Large intestine (tissue), 3 donors: ENCODE results near the gene GRM7. TPM values are rescaled to one million over a fixed set of nuclear protein-coding genes. Genes with fewer than 3 reads are reported as not detected.

ENCODE experiments used
- DNase-seq, 2 donors: peaks; one replicate each; pipeline versions ENCODE4 v3.0.0 to v3.0.0-alpha.2; 2013
- H3K27ac ChIP-seq: one replicate; pipeline ENCODE4 v1.5.1; 2013; ENCODE audit warnings: low read length
- H3K27me3 ChIP-seq: 2 replicates; pipeline ENCODE4 v1.6.1; 2013; ENCODE audit warnings: low read length; ENCODE audit not compliant: control insufficient read depth, insufficient read depth
- H3K36me3 ChIP-seq: 2 replicates; pipeline ENCODE4 v1.6.1; 2013; ENCODE audit warnings: low read length; ENCODE audit not compliant: control insufficient read depth, insufficient read depth
- H3K4me1 ChIP-seq: one replicate; pipeline ENCODE4 v1.6.1; 2013; ENCODE audit warnings: low read length; ENCODE audit not compliant: control insufficient read depth, insufficient read depth
- H3K4me3 ChIP-seq: one replicate; pipeline ENCODE4 v1.5.1; 2013; ENCODE audit warnings: low read length
- H3K9me3 ChIP-seq: one replicate; pipeline ENCODE4 v1.6.1; 2013; ENCODE audit warnings: mild to moderate bottlenecking, low read depth, low read length, moderate library complexity; ENCODE audit not compliant: control insufficient read depth
- WGBS: methylation state at CpG from one replicate; pipeline ENCODE4 v1.1.5; 2013; ENCODE audit warnings: low lambda C conversion rate; ENCODE audit not compliant: insufficient coverage; 5-methylcytosine and 5-hydroxymethylcytosine counted together
- polyA plus RNA-seq: library from polyadenylated mRNA; unstranded; fragments of 120-200 nt; gene quantifications from one replicate; pipeline ENCODE4 v1.2.1, GENCODE V29; 2013

GRM7 gene
- polyA plus RNA-seq, 1 donor, result 0.36 TPM

- H3K27me3 ChIP-seq, result no peaks in the 10 kb centered on the region
- no peak for DNase-seq
- no peak overlapping the region for H3K27ac ChIP-seq
- H3K36me3 ChIP-seq, result no peaks in the 10 kb centered on the region
- WGBS, result no CpG with 5 or more reads among the region's 1 CpG
- H3K9me3 ChIP-seq, result no peaks in the 10 kb centered on the region
- no peaks in the 10 kb centered on the region for H3K4me1 ChIP-seq
- H3K4me3 ChIP-seq, result no peak overlapping the region
These were observed 245.7 kb downstream of the GRM7 start for GRCh38 chr3:7106635-7107034.

DNA sequence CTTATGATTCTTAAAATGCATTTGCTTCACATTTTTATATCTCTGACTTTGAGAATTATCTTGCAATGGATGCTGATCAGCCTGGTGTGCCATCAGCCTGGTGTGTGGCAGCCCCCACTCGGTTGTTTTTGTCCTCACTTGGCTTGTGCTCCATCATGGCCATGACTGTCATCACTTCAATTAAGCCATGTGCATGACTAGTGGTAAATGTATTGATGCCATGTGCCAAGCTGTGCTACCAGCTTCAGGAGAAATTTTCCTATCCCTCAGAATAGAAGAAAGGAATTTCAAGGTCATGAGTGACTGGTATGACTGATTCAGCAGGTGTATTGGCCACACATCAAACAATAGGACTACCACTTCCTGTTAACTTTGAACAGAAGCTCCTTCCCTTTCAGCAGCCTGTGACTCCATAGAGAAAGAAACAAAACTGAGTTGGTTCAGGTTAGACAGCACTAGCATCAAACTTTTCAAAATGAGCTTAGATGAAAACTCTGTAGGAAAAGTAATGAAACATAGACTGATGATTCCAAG, 251.7 kb downstream of the GRM7 start:
- H3K36me3 ChIP-seq, result no peaks in the 10 kb centered on the region
- H3K4me3 ChIP-seq, result no peak overlapping the region
- H3K27me3 ChIP-seq, result no peaks in the 10 kb centered on the region
- no peak for DNase-seq
- no peaks in the 10 kb centered on the region for H3K4me1 ChIP-seq
- WGBS, result no CpG with 5 or more reads among the region's 1 CpG
- H3K27ac ChIP-seq, result no peak overlapping the region
- no peaks in the 10 kb centered on the region for H3K9me3 ChIP-seq

GRCh38 chr3:7144697-7145308, 283.9 kb downstream of the GRM7 start:
- DNase-seq, result no peak
- Histone ChIP-seq H3K27ac (no peak overlapping the region), H3K9me3 (no peaks in the 10 kb centered on the region), H3K4me1 (no peaks in the 10 kb centered on the region), H3K4me3 (no peak overlapping the region), H3K27me3 (no peaks in the 10 kb centered on the region), H3K36me3 (no peaks in the 10 kb centered on the region)
- WGBS, result 33% methylated on average over 3 of the region's 8 CpGs

DNA sequence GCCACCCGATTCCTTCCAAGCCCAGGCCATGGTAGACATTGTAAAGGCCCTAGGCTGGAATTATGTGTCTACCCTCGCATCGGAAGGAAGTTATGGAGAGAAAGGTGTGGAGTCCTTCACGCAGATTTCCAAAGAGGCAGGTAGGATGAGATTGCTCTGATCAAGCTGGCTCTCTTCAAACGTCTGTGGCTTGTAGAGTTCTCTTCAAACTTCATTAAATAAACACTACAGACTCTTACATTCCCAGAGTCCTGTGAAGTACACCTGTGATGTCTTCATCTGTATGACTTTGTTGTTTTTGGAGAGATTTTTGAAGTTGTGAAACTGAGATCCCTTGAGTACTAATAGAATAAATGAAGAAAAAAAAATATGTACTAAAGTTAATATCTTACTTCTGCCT, 285.6 kb downstream of the GRM7 start:
- H3K27ac ChIP-seq, result no peak overlapping the region
- no peaks in the 10 kb centered on the region for H3K9me3 ChIP-seq
- H3K27me3 ChIP-seq, result no peaks in the 10 kb centered on the region
- H3K4me3 ChIP-seq, result no peak overlapping the region
- no peak for DNase-seq
- no peaks in the 10 kb centered on the region for H3K36me3 ChIP-seq
- no peaks in the 10 kb centered on the region for H3K4me1 ChIP-seq
- no CpG with 5 or more reads among the region's 5 CpGs for WGBS

DNA sequence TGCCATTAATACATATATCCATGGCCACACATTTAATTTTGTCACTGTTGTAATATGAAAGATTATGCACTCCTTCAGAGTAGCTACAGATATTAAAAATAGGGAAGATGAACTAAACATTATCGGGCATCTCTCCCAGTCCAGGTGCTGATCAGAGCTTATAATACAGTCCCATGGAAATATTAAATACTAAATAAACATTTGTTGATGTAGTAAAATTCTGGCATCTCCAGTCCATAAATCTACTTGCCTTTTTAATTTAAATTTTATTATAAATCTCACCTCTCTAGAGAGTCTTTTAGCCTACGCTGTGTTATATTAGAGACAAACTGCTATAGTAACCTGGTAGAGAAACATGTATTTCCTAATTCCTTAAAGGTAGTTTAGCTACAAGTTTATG, 297.6 kb downstream of the GRM7 start:
- 100% methylated on average over 2 of the region's 2 CpGs for WGBS
- Histone ChIP-seq H3K4me1 (no peaks in the 10 kb centered on the region), H3K27ac (no peak overlapping the region), H3K36me3 (no peaks in the 10 kb centered on the region), H3K27me3 (no peaks in the 10 kb centered on the region), H3K9me3 (no peaks in the 10 kb centered on the region), H3K4me3 (no peak overlapping the region)
- DNase-seq, result no peak

DNA sequence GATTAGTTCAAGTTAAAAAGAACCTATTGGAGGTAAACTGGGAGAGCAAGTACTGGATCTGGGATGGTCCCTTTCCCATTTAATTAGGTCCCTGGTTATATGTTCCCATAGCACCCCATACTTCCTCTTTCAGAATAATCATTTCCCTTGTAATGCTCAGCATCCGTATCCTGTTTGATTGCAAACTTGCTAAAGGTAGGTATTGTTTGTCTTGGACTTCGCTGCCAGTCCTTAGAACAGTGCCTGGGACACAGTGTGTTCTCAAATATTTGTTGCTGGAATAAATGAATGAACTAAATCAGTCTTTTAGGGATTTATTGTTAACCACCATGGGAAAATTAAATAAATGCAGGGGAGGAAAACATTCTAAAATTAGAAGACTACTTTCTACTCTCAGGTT, 299.8 kb downstream of the GRM7 start:
- DNase-seq, result no peak
- no peak overlapping the region for H3K4me3 ChIP-seq
- no peak overlapping the region for H3K27ac ChIP-seq
- no peaks in the 10 kb centered on the region for H3K36me3 ChIP-seq
- WGBS, result no CpG with 5 or more reads among the region's 2 CpGs
- no peaks in the 10 kb centered on the region for H3K9me3 ChIP-seq
- no peaks in the 10 kb centered on the region for H3K4me1 ChIP-seq
- H3K27me3 ChIP-seq, result no peaks in the 10 kb centered on the region

DNA sequence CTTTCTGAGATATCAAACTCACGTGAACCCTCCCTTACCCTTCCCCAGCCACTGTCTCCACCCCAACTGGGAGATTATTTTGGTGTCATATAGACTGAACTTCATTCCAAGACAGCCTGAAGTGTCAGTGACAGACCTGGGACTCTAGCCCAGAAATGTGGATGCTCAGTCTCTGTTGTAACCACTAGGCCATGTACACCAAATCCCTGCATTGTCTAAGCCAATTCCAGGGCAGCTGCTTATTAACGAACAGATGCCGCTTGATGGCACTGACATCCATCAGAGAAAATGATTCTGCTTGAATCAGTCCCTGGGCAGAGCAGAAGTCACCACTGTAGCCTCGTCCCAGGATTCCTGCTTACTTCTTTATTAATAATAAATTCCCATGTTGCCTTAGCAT, 305.5 kb downstream of the GRM7 start:
- Histone ChIP-seq H3K4me3 (no peak overlapping the region), H3K27me3 (no peaks in the 10 kb centered on the region), H3K36me3 (no peaks in the 10 kb centered on the region), H3K27ac (no peak overlapping the region), H3K9me3 (no peaks in the 10 kb centered on the region), H3K4me1 (no peaks in the 10 kb centered on the region)
- WGBS, result 100% methylated on average over 1 of the region's 4 CpGs
- no peak for DNase-seq

DNA sequence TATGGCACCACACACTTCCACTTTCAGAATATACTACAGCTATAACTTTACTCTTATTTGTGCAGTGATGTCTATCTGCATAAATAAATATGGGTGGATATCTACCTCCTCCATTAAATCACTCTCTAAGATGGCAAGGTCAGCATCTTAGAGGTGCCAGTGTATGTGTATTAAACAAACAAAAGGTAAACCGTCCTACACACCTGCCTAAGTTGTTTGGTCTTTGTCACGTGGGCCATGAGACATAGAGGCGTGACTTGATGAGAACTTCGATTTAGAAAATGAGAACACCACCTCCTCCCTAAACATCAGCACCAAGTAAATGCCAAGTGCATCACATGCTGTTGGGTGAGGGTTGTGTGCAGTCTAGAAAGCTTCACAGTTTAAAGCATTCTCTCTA, 310.6 kb downstream of the GRM7 start:
- Histone ChIP-seq H3K27ac (no peak overlapping the region), H3K36me3 (no peaks in the 10 kb centered on the region), H3K4me3 (no peak overlapping the region), H3K4me1 (no peaks in the 10 kb centered on the region), H3K9me3 (no peaks in the 10 kb centered on the region), H3K27me3 (no peaks in the 10 kb centered on the region)
- DNase-seq, result no peak
- no CpG with 5 or more reads among the region's 4 CpGs for WGBS

GRCh38 chr3:7172996-7173395, 312.1 kb downstream of the GRM7 start:
- H3K9me3 ChIP-seq, result no peaks in the 10 kb centered on the region
- no peaks in the 10 kb centered on the region for H3K27me3 ChIP-seq
- no peaks in the 10 kb centered on the region for H3K4me1 ChIP-seq
- 42% methylated on average over 2 of the region's 4 CpGs for WGBS
- no peak for DNase-seq
- H3K4me3 ChIP-seq, result no peak overlapping the region
- H3K27ac ChIP-seq, result no peak overlapping the region
- H3K36me3 ChIP-seq, result no peaks in the 10 kb centered on the region

GRCh38 chr3:7188551-7188950, 327.6 kb downstream of the GRM7 start:
- Histone ChIP-seq H3K9me3 (no peaks in the 10 kb centered on the region), H3K27ac (no peak overlapping the region), H3K4me3 (no peak overlapping the region), H3K4me1 (no peaks in the 10 kb centered on the region), H3K36me3 (no peaks in the 10 kb centered on the region), H3K27me3 (no peaks in the 10 kb centered on the region)
- 80% methylated on average over 1 of the region's 1 CpG for WGBS
- DNase-seq, result no peak

GRCh38 chr3:7190095-7190494, 329.2 kb downstream of the GRM7 start:
- WGBS, result no CpG with 5 or more reads among the region's 4 CpGs
- Histone ChIP-seq H3K27ac (no peak overlapping the region), H3K4me3 (no peak overlapping the region), H3K27me3 (no peaks in the 10 kb centered on the region), H3K36me3 (no peaks in the 10 kb centered on the region), H3K4me1 (no peaks in the 10 kb centered on the region), H3K9me3 (no peaks in the 10 kb centered on the region)
- DNase-seq, result no peak
